Renal cortical epithelial cell (primary cell): ENCODE data around the gene TTBK2. TPM values are rescaled to one million over a fixed set of nuclear protein-coding genes. Genes with fewer than 3 reads are reported as not detected.

Experiments
- DNase-seq: peaks from one replicate; pipeline ENCODE4 v3.0.0-alpha.2; 2011; ENCODE audit warnings: low read depth
- total RNA-seq: library from RNA; depleted of rRNA; stranded (reverse); fragments of >200 nt; gene quantifications from 2 replicates; pipeline ENCODE4 v1.2.3, GENCODE V29; 2014

TTBK2 gene
- total RNA-seq, 1 donor from 2014 or later = 20.6 TPM

- no peak for DNase-seq
Observed at GRCh38 chr15:42728972-42729371, 191.6 kb downstream of the TTBK2 start.

- no peak for DNase-seq
Observed at GRCh38 chr15:42728560-42728959, 192.0 kb downstream of the TTBK2 start.

GRCh38 chr15:42727750-42728381 lies 192.7 kb downstream of the TTBK2 start:
- DNase-seq = no peak

- no peak for DNase-seq
Observed at GRCh38 chr15:42726114-42726513, 194.5 kb downstream of the TTBK2 start.

GRCh38 chr15:42725331-42725903 lies 195.2 kb downstream of the TTBK2 start:
- DNase-seq = no peak

- no peak for DNase-seq
Observed at GRCh38 chr15:42724276-42724675, 196.3 kb downstream of the TTBK2 start.

- DNase-seq = no peak
Observed at GRCh38 chr15:42723068-42723467, 197.5 kb downstream of the TTBK2 start.

GRCh38 chr15:42721916-42722315 lies 198.7 kb downstream of the TTBK2 start:
- no peak for DNase-seq

- DNase-seq = peak; percentile 54
Observed at GRCh38 chr15:42721016-42721415, 199.6 kb downstream of the TTBK2 start.

GRCh38 chr15:42720071-42720470 lies 200.5 kb downstream of the TTBK2 start:
- DNase-seq = no peak

GRCh38 chr15:42719043-42719442 lies 201.5 kb downstream of the TTBK2 start:
- DNase-seq = peak; percentile 17

GRCh38 chr15:42716626-42717025 lies 204.0 kb downstream of the TTBK2 start:
- DNase-seq = no peak

- DNase-seq = no peak
Observed at GRCh38 chr15:42716125-42716524, 204.5 kb downstream of the TTBK2 start.

GRCh38 chr15:42712584-42712983 lies 208.0 kb downstream of the TTBK2 start:
- DNase-seq = no peak

GRCh38 chr15:42711746-42712145 lies 208.8 kb downstream of the TTBK2 start:
- no peak for DNase-seq

GRCh38 chr15:42710662-42711061 lies 209.9 kb downstream of the TTBK2 start:
- DNase-seq = no peak

- no peak for DNase-seq
Observed at GRCh38 chr15:42707873-42708544, 212.6 kb downstream of the TTBK2 start.

- peak; percentile 8 for DNase-seq
Observed at GRCh38 chr15:42707068-42707467, 213.5 kb downstream of the TTBK2 start.

GRCh38 chr15:42705336-42705735 lies 215.2 kb downstream of the TTBK2 start:
- DNase-seq = no peak

GRCh38 chr15:42704492-42704926 lies 216.1 kb downstream of the TTBK2 start:
- peak; percentile 64 for DNase-seq

- DNase-seq = no peak
Observed at GRCh38 chr15:42696626-42697025, 224.0 kb downstream of the TTBK2 start.

- DNase-seq = no peak
Observed at GRCh38 chr15:42695527-42696071, 225.0 kb downstream of the TTBK2 start.

GRCh38 chr15:42694398-42694797 lies 226.2 kb downstream of the TTBK2 start:
- no peak for DNase-seq
